CD14-positive monocyte (primary cell): ENCODE data around the gene TMEM234. TPM values are rescaled to one million over a fixed set of nuclear protein-coding genes. Genes with fewer than 3 reads are reported as not detected.
A peak's percentile ranks its signal among the peaks of the same experiment; 100 is the strongest.

Experiments used
- DNase-seq, 3 donors: peaks; one replicate each; pipeline ENCODE4 v3.0.0-alpha.2; 2011 to 2022
- H2AFZ ChIP-seq: 2 replicates; pipeline ENCODE4 v1.6.0; 2012; ENCODE audit warnings: mild to moderate bottlenecking, low read depth, low read length, inconsistent platforms; ENCODE audit not compliant: insufficient read depth, poor library complexity, severe bottlenecking
- H3K27ac ChIP-seq, 2 donors: 1 replicate in 1 of 2; 2 replicates in 1 of 2; pipeline ENCODE4 v1.5.1; 2012 to 2013; ENCODE audit warnings: low read length in 2 of 2, control low read depth in 1 of 2, inconsistent platforms in 1 of 2, low read depth in 1 of 2, mild to moderate bottlenecking in 1 of 2
- H3K27me3 ChIP-seq, 2 donors: one replicate each; pipeline versions ENCODE4 v1.6.0 to v1.6.1; 2011 to 2013; ENCODE audit warnings: low read length in 2 of 2; ENCODE audit not compliant: control insufficient read depth in 2 of 2, insufficient read depth in 2 of 2
- H3K36me3 ChIP-seq, 2 donors: replicated peaks in 1 of 2; 1 replicate in 1 of 2; 2 replicates in 1 of 2; pipeline versions ENCODE4 v1.5.1 to v1.6.1; 2012 to 2013; ENCODE audit warnings: low read length in 2 of 2, control low read depth in 1 of 2, inconsistent platforms in 1 of 2, mild to moderate bottlenecking in 1 of 2; ENCODE audit not compliant: insufficient read depth in 2 of 2, control insufficient read depth in 1 of 2
- H3K4me1 ChIP-seq, 2 donors: 1 replicate in 1 of 2; 2 replicates in 1 of 2; pipeline versions ENCODE4 v1.5.1 to v1.6.1; 2012 to 2013; ENCODE audit warnings: low read length in 2 of 2, control low read depth in 1 of 2, inconsistent platforms in 1 of 2, mild to moderate bottlenecking in 1 of 2, moderate library complexity in 1 of 2; ENCODE audit not compliant: insufficient read depth in 2 of 2, control insufficient read depth in 1 of 2
- H3K4me2 ChIP-seq: replicated peaks from 2 replicates; pipeline ENCODE3; 2012; ENCODE audit warnings: low read length, moderate library complexity, mild to moderate bottlenecking; ENCODE audit not compliant: poor library complexity, severe bottlenecking; ENCODE audit errors: extremely low read depth
- H3K4me3 ChIP-seq, 3 experiments: fragments of 200-600 bp in 1 of 3; sonication (generic) in 1 of 3; replicated peaks in 1 of 3; 1 replicate in 2 of 3; 2 replicates in 1 of 3; pipeline ENCODE4 v1.5.1; 2011 to 2013; ENCODE audit warnings: low read length in 3 of 3, mild to moderate bottlenecking in 3 of 3, control low read depth in 2 of 3, low read depth in 2 of 3, inconsistent platforms in 1 of 3, moderate library complexity in 1 of 3
- H3K79me2 ChIP-seq: 2 replicates; pipeline ENCODE4 v1.6.0; 2012; ENCODE audit warnings: mild to moderate bottlenecking, control low read depth, inconsistent platforms, low read length, moderate library complexity; ENCODE audit not compliant: insufficient read depth
- H3K9ac ChIP-seq: 2 replicates; pipeline ENCODE4 v1.6.0; 2017; ENCODE audit warnings: low read length, mild to moderate bottlenecking; ENCODE audit not compliant: insufficient read depth, poor library complexity, severe bottlenecking
- H3K9me3 ChIP-seq, 2 donors: replicated peaks in 1 of 2; 1 replicate in 1 of 2; 2 replicates in 1 of 2; pipeline versions ENCODE4 v1.5.1 to v1.6.1; 2012 to 2013; ENCODE audit warnings: low read length in 2 of 2, control low read depth in 1 of 2; ENCODE audit not compliant: control insufficient read depth in 1 of 2, insufficient read depth in 1 of 2
- H4K20me1 ChIP-seq: 2 replicates; pipeline ENCODE4 v1.6.0; 2012; ENCODE audit warnings: mild to moderate bottlenecking, low read length, control low read depth, moderate library complexity; ENCODE audit not compliant: insufficient read depth
- H3K27ac Mint-ChIP-seq, 7 donors: one replicate each; pipeline ENCODE4 v1.8.0; 2020; ENCODE audit warnings: mild to moderate bottlenecking in 7 of 7, mixed read lengths in 7 of 7, moderate library complexity in 6 of 7, inconsistent platforms in 2 of 7
- H3K27me3 Mint-ChIP-seq, 3 donors: one replicate each; pipeline ENCODE4 v1.8.0; 2021 to 2022; ENCODE audit warnings: low read depth in 3 of 3, mild to moderate bottlenecking in 3 of 3, mixed read lengths in 3 of 3, moderate library complexity in 3 of 3, inconsistent platforms in 1 of 3
- H3K36me3 Mint-ChIP-seq, 2 donors: one replicate each; pipeline ENCODE4 v1.8.0; 2020; ENCODE audit warnings: mixed read lengths in 2 of 2, inconsistent platforms in 1 of 2, mild to moderate bottlenecking in 1 of 2
- H3K4me1 Mint-ChIP-seq: one replicate; pipeline ENCODE4 v1.8.0; 2020; ENCODE audit warnings: mild to moderate bottlenecking, mixed read lengths
- H3K4me3 Mint-ChIP-seq, 2 donors: one replicate each; pipeline ENCODE4 v1.8.0; 2020; ENCODE audit warnings: mild to moderate bottlenecking in 2 of 2, mixed read lengths in 2 of 2, moderate library complexity in 1 of 2
- H3K9me3 Mint-ChIP-seq, 7 donors: one replicate each; pipeline ENCODE4 v1.8.0; 2020 to 2022; ENCODE audit warnings: mixed read lengths in 7 of 7, mild to moderate bottlenecking in 6 of 7, moderate library complexity in 6 of 7, inconsistent platforms in 2 of 7
- WGBS: methylation state at CpG from one replicate; pipeline ENCODE4 v1.1.5; 2013; ENCODE audit warnings: missing lambda C conversion rate; ENCODE audit not compliant: insufficient coverage; 5-methylcytosine and 5-hydroxymethylcytosine counted together
- intact Hi-C, 2 donors: fragments of 100-400 bp; cut with micrococcal nuclease; formaldehyde crosslinking; loops; one replicate each; pipeline versions ENCODE4 v1.15.0 to v1.15.1; 2023
- polyA plus RNA-seq, 3 donors: library from polyadenylated mRNA; depleted of rRNA in 1 of 3; unstranded in 2 of 3; stranded (reverse) in 1 of 3; fragments of 300-500 nt in 2 of 3; fragments of >200 nt in 1 of 3; fragmentation: Illumina TruSeq in 2 of 3; gene quantifications; 1 replicate in 2 of 3; 2 replicates in 1 of 3; pipeline ENCODE4 v1.2.3, GENCODE V29; 2012 to 2021
- TF ChIP-seq, protein P1 (sequence below): fragments of 200-600 bp; IDR thresholded peaks from one replicate; pipeline ENCODE4 v1.8.0; 2022; ENCODE audit warnings: antibody characterized with exemption, mild to moderate bottlenecking

Gene TMEM234
- polyA plus RNA-seq, 3 donors = 12.8 to 22.0 (median 14.5) TPM

DNA sequence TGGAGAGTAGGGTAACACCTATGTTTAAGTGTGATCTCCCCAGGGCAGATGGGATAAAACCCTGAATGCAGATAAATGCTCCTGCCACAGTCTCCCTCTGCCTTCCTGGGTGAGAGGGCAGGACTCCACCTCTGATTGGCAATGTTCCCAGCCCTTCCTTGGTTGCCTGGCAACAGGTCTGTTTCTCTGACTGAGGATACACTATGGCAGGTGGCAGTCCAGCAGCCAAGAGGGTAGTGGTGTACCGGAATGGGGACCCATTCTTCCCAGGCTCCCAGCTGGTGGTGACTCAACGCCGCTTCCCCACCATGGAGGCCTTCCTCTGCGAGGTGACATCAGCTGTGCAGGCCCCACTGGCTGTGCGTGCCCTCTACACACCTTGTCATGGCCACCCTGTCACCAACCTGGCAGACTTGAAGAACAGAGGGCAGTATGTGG, 13.2 kb downstream of the TMEM234 start, which contains the start of gene DCDC2B:
Gene DCDC2B (plus strand): TSS at position 199 of the 438 bp plus-strand sequence. CDS start 5 bp downstream, at position 204.
- no peak for DNase-seq
- Histone ChIP-seq H3K4me1 (peaks cover 14 to 16% of the 10 kb centered on the region in 2 donors), H3K27ac (peak within 1 kb of the TSS in 1 of 2 donors; percentile 20), H3K9ac (no peak within 1 kb of the TSS), H3K36me3 (peaks cover 0 to under 1% of the 10 kb centered on the region in 2 donors), H3K79me2 (no peaks in the 10 kb centered on the region), H4K20me1 (no peaks in the 10 kb centered on the region), H3K4me2 (no peak within 1 kb of the TSS), H3K9me3 (no peaks in the 10 kb centered on the region), H2AFZ (no peak within 1 kb of the TSS), H3K4me3 (no peak within 1 kb of the TSS), H3K27me3 (no peaks in the 10 kb centered on the region)
- intact Hi-C loops = no loop called here
- Mint-ChIP-seq H3K4me3 (no peak within 1 kb of the TSS), H3K4me1 (peaks cover 18% of the 10 kb centered on the region), H3K36me3 (peaks cover 0 to 1% of the 10 kb centered on the region in 2 donors), H3K27ac (peak within 1 kb of the TSS in 3 of 7 donors; percentile 42 to 56 (median 50)), H3K9me3 (peaks cover 0 to 1% (median 0%) of the 10 kb centered on the region in 7 donors), H3K27me3 (peaks cover 0 to 3% (median 0%) of the 10 kb centered on the region in 3 donors)
- WGBS = 96% methylated on average over 5 of the region's 5 CpGs
- TF ChIP-seq, protein P1, sequence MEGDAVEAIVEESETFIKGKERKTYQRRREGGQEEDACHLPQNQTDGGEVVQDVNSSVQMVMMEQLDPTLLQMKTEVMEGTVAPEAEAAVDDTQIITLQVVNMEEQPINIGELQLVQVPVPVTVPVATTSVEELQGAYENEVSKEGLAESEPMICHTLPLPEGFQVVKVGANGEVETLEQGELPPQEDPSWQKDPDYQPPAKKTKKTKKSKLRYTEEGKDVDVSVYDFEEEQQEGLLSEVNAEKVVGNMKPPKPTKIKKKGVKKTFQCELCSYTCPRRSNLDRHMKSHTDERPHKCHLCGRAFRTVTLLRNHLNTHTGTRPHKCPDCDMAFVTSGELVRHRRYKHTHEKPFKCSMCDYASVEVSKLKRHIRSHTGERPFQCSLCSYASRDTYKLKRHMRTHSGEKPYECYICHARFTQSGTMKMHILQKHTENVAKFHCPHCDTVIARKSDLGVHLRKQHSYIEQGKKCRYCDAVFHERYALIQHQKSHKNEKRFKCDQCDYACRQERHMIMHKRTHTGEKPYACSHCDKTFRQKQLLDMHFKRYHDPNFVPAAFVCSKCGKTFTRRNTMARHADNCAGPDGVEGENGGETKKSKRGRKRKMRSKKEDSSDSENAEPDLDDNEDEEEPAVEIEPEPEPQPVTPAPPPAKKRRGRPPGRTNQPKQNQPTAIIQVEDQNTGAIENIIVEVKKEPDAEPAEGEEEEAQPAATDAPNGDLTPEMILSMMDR = no peak

DNA sequence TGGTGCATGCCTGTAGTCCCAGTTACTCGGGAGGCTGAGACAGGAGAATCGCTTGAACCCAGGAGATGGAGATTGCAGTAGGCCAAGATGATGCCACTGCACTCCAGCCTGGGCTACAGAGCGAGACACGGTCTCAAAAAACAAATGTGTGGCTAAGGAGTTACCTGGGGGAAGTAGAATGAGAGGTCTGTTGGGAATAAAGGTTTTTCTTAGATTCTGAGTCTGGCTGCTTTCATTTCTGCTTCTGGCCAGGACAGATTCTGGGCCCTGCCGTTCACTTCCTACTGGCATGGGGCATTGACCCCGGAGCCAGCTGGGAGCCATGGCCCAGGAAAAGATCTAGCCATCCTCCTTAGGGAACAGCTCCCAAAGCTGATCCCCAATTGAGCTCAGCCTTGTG, 13.7 kb downstream of the TMEM234 start:
- Histone ChIP-seq H2AFZ (no peak overlapping the region), H4K20me1 (no peaks in the 10 kb centered on the region), H3K79me2 (no peaks in the 10 kb centered on the region), H3K9me3 (no peaks in the 10 kb centered on the region), H3K4me1 (peaks cover 14 to 16% of the 10 kb centered on the region in 2 donors), H3K4me2 (no peak overlapping the region), H3K4me3 (no peak overlapping the region), H3K9ac (no peak overlapping the region), H3K36me3 (no peaks in the 10 kb centered on the region), H3K27me3 (no peaks in the 10 kb centered on the region), H3K27ac (peak overlapping the region in 1 of 2 donors; percentile 20)
- WGBS = 100% methylated on average over 2 of the region's 6 CpGs
- DNase-seq = no peak
- no peak overlapping the region for H3K4me3 Mint-ChIP-seq
- H3K27me3 Mint-ChIP-seq = peaks cover 0 to 3% (median 0%) of the 10 kb centered on the region in 3 donors
- no peaks in the 10 kb centered on the region for H3K36me3 Mint-ChIP-seq
- peaks cover 0 to 1% (median 0%) of the 10 kb centered on the region in 7 donors for H3K9me3 Mint-ChIP-seq
- peak overlapping the region in 1 of 7 donors; percentile 56 for H3K27ac Mint-ChIP-seq
- TF ChIP-seq, protein P1 = no peak
- peaks cover 18% of the 10 kb centered on the region for H3K4me1 Mint-ChIP-seq
- intact Hi-C loops = no loop called here
